GM19438 (cell line): ENCODE results near the gene TOP3A.

ENCODE experiments used
- ATAC-seq: cut with Tn5 transposase; IDR thresholded peaks from one replicate; pipeline ENCODE4 v1.9.1; 2021; ENCODE audit warnings: low read depth; ENCODE audit not compliant: unreplicated experiment

Gene TOP3A

DNA sequence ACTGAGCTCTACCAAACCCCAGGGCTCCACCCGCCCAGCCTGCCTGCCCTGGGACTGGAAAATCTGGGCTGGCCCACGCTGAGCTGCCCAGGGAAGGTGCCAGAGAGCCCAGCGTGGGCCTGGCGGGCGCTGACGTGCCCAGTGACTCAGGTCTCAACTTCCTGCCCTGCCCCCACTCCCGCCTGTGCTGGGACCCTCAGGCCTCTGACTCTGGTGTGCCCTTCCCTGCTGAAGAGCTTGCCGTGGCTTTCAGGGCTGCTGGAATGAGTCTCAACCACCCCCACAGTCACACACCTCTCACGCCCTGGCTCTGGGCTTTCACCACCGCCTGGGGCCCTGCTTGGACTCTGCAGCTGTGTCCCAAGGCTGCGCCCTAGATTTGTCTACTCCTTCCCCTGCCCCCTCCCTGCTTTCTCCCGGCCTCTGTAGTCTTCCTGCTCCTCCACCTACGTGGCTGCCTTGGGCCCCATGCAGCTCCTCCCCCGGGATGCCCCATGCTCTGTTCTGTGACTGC, 79.0 kb downstream of the TOP3A start:
- ATAC-seq, result no peak

DNA sequence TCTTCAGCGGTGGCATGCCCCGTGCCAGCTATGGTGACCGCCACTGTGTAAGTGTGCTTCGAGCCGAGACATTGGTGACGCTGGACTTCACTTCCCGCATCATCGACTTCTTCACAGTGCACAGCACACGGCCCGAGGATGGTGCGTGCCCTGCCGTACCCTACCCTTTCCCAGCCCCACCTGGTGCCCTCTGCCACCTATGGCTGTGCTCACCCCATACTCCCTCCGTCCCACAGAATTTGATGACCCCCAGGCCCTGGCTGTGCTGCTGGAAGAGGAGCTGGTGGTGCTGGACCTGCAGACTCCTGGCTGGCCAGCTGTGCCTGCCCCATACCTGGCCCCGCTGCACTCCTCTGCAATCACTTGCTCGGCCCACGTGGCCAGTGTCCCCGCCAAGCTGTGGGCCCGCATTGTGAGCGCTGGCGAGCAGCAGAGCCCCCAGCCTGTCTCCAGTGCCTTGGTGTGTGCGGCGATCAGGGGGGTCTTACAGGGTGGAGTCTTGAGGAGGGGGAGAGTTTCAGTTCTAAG, 79.9 kb downstream of the TOP3A start:
- no peak for ATAC-seq

DNA sequence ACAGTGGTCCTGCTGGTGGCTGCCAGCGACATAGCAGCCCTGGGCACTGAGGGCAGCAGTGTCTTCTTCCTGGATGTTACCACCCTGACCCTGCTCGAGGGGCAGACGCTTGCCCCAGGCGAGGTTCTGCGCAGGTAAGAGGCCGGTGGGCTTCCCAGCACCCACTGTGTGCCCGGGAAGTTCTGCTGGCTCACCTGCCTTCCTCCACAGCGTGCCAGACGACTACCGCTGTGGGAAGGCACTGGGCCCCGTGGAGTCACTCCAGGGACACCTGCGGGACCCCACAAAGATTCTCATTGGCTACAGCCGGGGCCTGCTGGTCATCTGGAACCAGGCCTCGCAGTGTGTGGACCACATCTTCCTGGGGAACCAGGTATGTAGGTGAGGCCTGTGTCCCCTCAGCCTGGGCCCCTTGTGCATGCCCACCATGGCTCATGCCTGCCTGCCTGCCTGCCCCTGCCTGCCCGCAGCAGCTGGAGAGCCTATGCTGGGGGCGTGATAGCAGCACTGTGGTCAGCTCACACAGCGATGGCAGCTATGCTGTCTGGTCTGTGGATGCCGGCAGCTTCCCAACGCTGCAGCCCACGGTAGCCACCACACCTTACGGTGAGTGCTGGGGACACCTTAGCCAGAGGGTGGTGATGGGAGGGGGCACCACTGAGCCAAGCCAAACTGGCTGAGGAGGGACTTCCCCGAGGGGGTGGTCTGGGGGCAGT, 80.8 kb downstream of the TOP3A start:
- ATAC-seq, result no peak

DNA sequence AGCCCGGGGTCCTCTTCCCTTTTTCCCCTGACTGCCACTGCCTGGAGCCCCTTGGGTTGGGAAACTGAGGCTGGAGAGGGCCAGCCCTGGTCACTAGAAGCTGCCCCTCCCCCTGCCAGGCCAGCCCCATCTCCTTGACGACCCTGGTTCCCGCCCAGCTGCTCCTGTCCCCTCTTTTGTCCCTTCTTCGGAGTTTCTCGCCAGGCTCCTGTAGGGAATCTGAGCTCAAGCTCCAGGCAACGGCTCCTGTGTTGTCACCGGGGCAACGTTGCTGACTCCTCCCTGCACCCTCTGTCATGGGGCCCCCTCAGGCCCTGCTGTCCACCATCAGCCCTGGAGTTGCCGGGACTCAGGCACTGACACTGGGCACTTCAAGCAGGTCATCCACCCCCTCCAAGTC, 83.6 kb downstream of the TOP3A start:
- no peak for ATAC-seq

DNA sequence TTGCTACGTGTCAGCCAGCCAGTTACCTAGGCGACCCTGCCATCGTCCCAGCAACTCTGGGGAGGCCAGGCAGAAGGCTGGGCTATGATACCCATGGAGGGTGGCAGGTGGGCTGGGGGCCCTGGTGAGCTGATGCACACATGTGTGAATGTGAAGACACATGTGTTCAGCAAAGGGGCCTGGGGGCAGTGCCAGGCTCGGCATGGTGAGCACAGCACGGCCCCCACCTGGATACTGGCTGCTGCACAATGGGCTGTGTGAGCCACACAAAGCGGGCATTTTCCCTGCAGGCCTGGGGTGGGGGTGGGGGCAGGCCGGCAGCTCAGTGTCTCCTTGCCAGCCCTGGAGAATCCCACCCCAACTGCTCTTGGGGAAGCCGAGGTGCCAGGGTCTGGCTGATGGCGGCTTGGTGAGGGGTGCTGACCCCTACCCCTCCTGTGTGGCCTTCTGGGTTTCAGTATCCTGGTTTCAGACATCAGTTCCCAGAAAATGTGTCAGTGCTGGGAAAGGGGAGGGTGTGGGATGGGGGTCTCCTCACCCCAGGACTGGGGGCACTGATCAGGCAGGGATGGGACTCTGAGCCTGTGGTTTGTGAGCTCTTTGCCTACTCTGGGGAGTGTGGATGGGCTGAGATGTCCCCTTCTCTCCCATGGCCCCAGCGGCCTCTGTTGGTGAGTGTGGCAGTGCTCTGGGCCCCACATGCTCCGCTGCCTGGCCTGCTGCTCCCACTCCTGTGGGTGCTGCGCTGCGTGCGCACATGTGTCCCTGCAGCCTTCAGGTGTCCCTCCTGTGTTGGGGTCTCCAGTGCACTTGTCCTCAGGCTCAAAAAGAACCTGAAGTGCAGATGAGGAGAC, 84.3 kb downstream of the TOP3A start:
- ATAC-seq, result no peak

DNA sequence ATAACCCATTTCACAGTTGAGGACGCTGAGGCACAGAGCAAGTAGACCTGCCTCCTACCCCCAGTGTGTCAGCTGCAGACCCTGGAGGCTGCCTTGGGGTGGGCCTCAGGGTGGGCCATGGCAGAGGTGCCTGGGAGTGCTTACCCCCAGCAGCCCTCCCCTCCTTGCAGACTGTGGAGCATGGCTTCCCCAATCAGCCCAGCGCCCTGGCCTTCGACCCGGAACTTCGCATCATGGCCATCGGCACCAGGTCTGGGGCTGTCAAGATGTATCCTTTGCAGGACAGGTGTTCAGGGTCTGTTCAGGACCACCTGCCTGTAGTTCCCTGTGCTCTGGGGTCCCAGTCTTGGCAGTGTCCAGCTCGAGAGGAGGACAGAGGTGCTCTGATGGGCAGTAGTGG, 85.0 kb downstream of the TOP3A start:
- ATAC-seq, result no peak

DNA sequence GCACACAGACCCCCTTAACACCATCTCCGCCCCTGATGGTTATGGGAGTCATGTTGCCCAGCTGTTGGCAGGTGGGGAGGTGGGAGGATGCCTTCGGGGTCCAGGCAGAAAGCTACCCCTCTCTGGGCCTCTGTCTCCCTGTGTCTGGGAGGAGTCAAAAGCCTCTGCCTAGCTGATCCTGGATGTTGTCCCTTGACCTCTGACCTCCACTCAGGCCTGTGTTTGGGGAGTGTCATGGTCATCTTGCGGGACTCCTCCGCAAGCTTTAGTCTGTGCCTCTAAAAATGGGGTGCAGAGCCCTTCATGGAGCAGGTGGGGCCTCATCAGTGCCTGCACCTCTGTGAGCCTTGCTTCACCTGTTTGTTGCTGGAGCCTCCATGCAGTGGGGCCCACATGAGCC, 85.5 kb downstream of the TOP3A start:
- ATAC-seq, result no peak

DNA sequence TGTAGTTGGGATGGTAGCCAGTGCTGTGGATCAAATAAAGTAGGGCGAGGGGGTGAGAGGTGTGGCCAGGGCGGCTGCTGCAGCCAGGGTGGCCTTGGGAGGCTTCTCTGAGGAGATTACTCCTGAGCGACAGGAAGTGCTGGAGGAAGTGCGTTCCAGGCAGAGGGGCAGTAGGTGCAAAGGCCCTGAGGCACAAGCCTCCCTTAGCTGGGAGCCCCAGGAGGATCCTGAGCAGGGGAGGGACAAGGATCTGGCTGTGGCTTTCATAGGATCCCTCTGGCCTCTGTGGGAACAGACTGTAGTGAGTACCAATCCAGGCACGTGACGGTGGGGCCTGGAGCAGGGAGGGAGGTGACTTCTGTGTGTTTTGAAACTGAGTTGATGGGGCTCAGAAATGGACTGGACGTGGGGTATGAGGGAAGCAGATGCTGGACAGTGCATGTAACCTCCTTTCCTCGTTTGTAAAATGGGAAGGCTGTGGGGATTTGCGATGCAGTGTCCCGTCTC, 86.6 kb downstream of the TOP3A start:
- no peak for ATAC-seq

DNA sequence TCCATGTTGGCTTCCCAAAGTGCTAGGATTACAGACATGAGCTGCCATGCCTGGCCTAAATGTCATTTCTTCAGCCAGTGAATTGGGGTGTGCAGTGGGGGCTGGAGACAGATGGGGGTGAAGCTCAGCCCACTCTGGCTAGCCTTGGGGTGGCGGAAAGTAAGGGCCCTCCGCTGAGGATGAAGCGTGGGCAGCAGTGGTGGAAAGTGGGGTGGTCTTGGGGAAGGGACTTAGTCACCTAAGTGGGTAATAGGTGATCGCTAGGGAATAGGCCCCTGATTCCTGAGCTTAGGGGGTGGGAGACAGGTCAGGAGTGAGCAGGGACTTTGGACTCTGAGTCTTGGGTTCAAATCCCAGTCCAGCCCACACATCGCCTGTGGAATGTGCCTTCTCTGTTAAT, 87.2 kb downstream of the TOP3A start:
- no peak for ATAC-seq

DNA sequence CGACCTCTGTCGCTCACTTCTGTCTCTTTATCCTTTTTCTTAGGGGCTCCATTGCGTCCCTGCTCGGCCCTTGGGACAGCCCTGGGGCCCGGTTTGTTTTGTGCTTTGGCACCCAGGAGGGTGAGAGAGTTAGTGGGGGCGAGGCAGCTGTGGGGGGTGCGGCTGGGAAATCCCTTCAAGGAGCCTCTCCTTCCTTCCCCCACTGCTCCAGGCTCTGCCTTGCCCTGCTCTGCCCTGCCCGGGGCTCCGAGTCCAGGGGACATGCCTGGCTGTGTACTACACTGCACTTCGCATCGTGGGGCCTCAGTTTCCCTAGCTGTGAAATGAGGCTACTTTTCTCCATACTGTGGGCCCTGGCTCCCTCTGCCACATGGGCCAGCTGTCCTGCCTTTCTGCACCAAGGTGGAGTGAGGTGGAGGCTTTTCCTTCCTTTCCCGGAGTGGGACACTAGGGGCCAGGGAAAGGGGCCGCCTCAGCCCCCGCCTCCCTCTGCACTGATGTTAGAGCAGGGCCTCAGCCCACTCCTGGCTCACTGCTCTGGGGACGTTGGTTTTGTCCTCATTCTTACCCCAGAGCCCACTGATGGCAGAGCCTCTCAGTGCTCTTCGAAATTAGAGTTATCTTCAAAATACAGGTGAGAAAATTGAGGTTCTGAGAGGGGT, 88.4 kb downstream of the TOP3A start:
- ATAC-seq, result no peak

DNA sequence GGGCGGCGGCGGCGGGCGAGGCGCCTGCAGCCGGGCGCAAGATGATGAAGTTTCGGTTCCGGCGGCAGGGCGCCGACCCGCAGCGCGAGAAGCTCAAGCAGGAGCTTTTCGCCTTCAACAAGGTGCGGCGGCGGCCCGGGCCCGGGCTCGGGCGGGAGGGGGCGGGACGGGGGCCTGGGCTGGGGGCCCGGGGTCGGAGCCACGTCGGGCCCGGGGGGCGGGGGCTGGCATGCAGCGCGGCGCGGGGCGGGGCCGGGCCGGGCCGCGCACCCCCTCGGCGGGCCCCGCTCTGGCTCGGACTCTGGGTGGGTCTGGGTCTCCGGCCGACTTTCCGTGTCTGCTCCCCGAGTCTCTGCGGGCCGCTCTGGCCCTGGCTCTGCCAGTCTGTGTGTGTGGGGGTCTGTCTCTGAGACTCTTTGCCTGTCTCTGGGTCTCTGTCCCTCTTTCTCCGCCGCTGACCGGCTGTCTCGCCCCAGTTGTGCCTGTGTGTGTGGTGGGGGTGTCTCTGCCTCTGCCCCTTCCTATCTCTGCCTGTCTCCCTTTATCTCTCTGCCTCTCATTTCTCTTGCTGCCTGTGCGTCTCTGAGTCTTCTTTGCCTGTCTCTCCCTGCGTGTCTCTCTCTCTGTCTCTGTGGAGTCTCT, 89.0 kb downstream of the TOP3A start:
- no peak for ATAC-seq

DNA sequence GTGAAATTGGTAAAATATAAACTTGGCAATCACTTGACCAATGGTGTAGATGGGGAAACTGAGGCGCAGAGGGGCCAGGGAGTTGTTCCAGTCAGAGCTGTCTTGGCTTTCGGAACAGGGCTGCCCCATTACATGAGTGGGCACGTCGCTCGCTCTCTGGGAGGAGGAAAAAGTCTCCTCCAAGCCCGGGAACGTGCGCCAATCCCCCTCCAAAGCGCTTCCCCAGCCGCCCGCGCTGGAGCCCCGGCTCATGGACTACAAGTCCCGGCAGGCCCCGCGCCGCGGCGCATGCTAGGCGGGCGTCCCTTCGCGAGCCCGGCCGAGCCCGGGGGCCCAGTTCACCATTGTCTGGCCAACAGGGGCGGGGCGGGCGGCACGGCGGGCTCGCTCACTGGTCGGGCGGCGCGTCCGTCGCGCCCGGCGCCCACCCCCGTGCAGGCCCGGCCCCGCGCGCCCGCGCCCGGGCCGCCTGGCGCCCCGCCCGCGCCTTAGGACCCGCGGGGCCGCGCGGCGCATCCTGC, 89.6 kb downstream of the TOP3A start, which contains the start of gene LLGL1:
TSS of gene LLGL1 (plus strand) at position 515 of the 521 bp plus-strand sequence. CDS start 48 bp downstream, outside the sequence.
- peak; percentile 86 for ATAC-seq

DNA sequence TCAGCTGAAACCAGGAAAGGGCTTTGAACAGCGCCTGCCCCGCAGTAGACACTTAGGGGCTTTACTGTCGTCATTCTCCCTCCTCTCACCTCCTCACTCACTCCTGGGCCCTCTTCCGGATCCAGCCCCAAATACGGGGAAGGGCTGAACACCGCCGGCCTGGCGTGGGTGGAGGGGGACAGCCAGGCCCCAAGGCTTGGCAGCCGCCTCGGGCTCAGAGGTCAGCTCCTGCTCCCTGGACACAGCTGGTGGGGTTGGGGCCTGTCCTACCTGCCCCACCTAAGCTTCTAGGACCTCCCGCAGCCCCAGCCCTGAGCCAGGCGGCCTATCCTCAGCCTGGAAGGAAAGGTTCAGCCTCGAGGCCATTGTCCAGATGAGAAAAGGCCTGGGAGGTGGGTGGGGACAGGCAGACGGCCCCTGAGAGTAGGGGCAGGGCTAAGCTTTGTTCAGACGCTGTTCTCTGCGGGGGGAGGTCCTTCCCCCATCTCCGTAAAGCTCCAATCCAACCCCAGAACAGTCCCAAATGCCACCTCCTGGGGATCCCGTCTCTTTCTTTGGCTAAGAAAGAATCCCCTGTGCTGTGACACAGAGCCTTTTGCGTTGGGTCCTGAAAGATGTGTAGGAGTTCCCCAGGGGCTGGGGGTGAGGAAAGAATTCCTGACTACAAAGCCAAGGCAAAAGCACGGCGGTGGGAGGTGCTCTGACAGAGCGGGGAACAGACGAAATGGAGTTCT, 90.2 kb downstream of the TOP3A start:
- ATAC-seq, result no peak

DNA sequence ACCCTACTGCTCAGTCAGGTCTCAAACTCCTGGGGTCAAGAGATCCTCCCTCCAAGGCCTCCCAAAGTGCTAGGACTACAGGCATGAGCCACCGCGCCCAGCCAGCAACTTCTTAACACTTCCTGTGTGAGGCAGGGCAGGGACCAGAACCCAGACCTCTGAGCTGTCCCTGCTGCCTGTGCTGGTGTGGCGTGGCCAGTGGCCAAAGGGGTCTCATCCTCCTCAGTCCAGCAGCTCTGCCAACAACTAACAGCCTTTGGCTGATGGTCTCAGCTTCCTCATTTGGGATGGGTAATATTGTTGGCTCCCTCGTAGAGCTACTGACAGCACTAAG, 90.8 kb downstream of the TOP3A start:
- ATAC-seq, result no peak
